ENCODE measurements around the gene CHRDL2.

DNA sequence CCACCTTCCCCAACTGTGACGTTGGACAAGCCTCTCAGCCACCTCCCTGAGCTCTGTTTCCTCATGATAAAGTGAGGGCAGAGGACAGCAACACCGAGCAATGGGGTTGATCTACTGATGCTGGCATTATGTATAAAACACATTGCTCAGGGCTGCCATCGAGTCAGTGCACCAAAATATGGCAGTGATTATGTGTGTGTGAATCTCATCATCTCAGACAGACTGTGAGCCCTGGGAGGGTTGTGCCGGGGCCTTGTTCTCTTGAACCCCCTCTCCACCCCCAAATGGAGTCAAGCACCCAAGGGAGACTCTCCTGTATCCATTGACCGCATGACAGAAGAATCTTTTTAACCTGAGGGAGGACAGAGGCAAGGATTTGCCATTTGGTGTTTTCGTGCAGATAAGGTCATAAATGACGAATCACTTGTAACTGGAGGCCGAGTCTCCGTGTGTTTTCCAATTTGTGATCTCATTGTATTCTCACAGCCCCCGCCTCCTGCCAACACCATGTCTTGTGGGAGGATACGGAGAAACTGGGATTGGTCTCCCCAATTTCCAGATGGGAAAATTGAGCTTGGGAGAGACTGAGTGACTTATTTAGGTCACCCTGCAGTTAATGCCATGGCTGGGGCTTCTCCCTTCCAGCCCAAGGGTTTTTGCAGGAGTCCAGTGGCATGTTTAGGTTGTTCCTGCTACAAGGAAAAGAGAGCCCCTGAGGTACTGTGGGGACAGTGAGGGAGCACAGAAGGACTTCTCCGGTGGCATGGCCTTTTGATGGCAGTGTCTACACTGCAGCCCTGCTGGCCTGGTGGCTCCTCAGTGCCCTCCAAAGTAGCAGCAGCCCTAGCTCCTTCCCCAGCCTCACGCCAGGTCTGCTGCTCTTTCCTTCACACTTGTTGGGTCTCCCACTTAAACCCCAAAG lies 52.4 kb downstream of the CHRDL2 start:
- no peak for TF ChIP-seq EZH2phosphoT487 (IDR thresholded peaks at IDR 0.05; ENCODE audit: borderline replicate concordance)
- TF ChIP-seq CTCF (IDR thresholded peaks at IDR 0.05 in 2 of 3, conservative IDR thresholded peaks at IDR 0.05 in 1 of 3; ENCODE audit: borderline replicate concordance in 1 of 3, insufficient read depth in 1 of 3, low read depth in 2 of 3, low read length in 2 of 3): no peak
- TF ChIP-seq, protein P1, sequence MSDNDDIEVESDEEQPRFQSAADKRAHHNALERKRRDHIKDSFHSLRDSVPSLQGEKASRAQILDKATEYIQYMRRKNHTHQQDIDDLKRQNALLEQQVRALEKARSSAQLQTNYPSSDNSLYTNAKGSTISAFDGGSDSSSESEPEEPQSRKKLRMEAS (IDR thresholded peaks at IDR 0.05): no peak
- no peak for TF ChIP-seq POLR2A (IDR thresholded peaks at IDR 0.05; ENCODE audit: borderline replicate concordance, extremely low read depth, insufficient read depth, insufficient read length)
- no peak for TF ChIP-seq YY1 (IDR thresholded peaks at IDR 0.05; ENCODE audit: extremely low read depth, insufficient replicate concordance, low read depth, low read length)
- TF ChIP-seq EZH2 (IDR thresholded peaks at IDR 0.05): no peak
- TF ChIP-seq, protein P2, sequence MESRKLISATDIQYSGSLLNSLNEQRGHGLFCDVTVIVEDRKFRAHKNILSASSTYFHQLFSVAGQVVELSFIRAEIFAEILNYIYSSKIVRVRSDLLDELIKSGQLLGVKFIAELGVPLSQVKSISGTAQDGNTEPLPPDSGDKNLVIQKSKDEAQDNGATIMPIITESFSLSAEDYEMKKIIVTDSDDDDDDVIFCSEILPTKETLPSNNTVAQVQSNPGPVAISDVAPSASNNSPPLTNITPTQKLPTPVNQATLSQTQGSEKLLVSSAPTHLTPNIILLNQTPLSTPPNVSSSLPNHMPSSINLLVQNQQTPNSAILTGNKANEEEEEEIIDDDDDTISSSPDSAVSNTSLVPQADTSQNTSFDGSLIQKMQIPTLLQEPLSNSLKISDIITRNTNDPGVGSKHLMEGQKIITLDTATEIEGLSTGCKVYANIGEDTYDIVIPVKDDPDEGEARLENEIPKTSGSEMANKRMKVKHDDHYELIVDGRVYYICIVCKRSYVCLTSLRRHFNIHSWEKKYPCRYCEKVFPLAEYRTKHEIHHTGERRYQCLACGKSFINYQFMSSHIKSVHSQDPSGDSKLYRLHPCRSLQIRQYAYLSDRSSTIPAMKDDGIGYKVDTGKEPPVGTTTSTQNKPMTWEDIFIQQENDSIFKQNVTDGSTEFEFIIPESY (IDR thresholded peaks at IDR 0.05; ENCODE audit: extremely low read depth, insufficient replicate concordance, low read length): no peak
- TF ChIP-seq TCF7L2 (IDR thresholded peaks at IDR 0.05; ENCODE audit: borderline replicate concordance, extremely low read depth, insufficient read depth, insufficient read length): no peak
- no peak for TF ChIP-seq ZNF274 (IDR thresholded peaks at IDR 0.05; ENCODE audit: low read depth, low read length)
- no peak for TF ChIP-seq RAD21 (IDR thresholded peaks at IDR 0.05; ENCODE audit: low read depth)
- no peak for TF ChIP-seq ATF3 (IDR thresholded peaks at IDR 0.05)
- no peak for TF ChIP-seq CEBPB (IDR thresholded peaks at IDR 0.05; ENCODE audit: low read depth)
- TF ChIP-seq SRF (IDR thresholded peaks at IDR 0.05; ENCODE audit: low read depth): no peak
- TF ChIP-seq POLR2AphosphoS5 (IDR thresholded peaks at IDR 0.05; ENCODE audit: low read depth, low read length): no peak

Measured in HCT116 (cell line).